Heart right ventricle (tissue), 16 donors: ENCODE results near the gene NUDT17. TPM values are rescaled to one million over a fixed set of nuclear protein-coding genes. Genes with fewer than 3 reads are reported as not detected.

Experiments used
- ATAC-seq, 8 donors: fragments of 200-7000 bp; cut with Tn5 transposase; one replicate each; pipeline ENCODE4 v1.9.1; 2020; ENCODE audit warnings: mild to moderate bottlenecking in 8 of 8, moderate library complexity in 8 of 8, moderate number of reproducible peaks in 1 of 8
- DNase-seq, 2 donors: peaks; one replicate each; pipeline ENCODE4 v3.0.0-alpha.2; 2020
- H3K27ac ChIP-seq, 10 donors: fragments of 200-600 bp; sonication (generic) in 2 of 10; one replicate each; pipeline versions ENCODE4 v1.5.0 to v1.8.0; 2020 to 2022; ENCODE audit warnings: mild to moderate bottlenecking in 3 of 10
- H3K27me3 ChIP-seq, 7 donors: fragments of 200-600 bp; one replicate each; pipeline ENCODE4 v1.8.0; 2021 to 2022; ENCODE audit warnings: mild to moderate bottlenecking in 2 of 7
- H3K36me3 ChIP-seq, 9 donors: fragments of 200-600 bp; sonication (generic) in 1 of 9; one replicate each; pipeline versions ENCODE4 v1.5.0 to v1.8.0; 2020 to 2022; ENCODE audit warnings: mild to moderate bottlenecking in 2 of 9
- H3K4me1 ChIP-seq, 9 donors: fragments of 200-600 bp; sonication (generic) in 1 of 9; one replicate each; pipeline versions ENCODE4 v1.5.0 to v1.8.0; 2020 to 2022; ENCODE audit warnings: mild to moderate bottlenecking in 4 of 9
- H3K4me3 ChIP-seq, 10 donors: fragments of 200-600 bp; sonication (generic) in 2 of 10; one replicate each; pipeline versions ENCODE4 v1.5.0 to v1.8.0; 2020 to 2022; ENCODE audit warnings: mild to moderate bottlenecking in 7 of 10, moderate library complexity in 2 of 10
- H3K9me3 ChIP-seq, 11 donors: fragments of 200-600 bp in 10 of 11; sonication (generic) in 2 of 11; one replicate each; pipeline versions ENCODE4 v1.5.0 to v1.8.0; 2013 to 2022; ENCODE audit warnings: mild to moderate bottlenecking in 2 of 11, control low read depth in 1 of 11, moderate library complexity in 1 of 11
- CTCF ChIP-seq, 9 donors: fragments of 200-600 bp; sonication (generic) in 2 of 9; IDR thresholded peaks; one replicate each; pipeline versions ENCODE4 v1.5.0 to v1.8.0; 2021 to 2022; ENCODE audit warnings: antibody characterized with exemption in 9 of 9, mild to moderate bottlenecking in 5 of 9, moderate library complexity in 1 of 9
- whole genome bisulfite sequencing, 2 donors: extraction: QIAGEN DNeasy Blood & Tissue Kit; methylation state at CpG; one replicate each; pipeline ENCODE4 v1.1.7; 2013; ENCODE audit warnings: inconsistent platforms in 1 of 2; 5-methylcytosine and 5-hydroxymethylcytosine counted together
- intact Hi-C, 10 donors: fragments of 100-400 bp; cut with DNase I; formaldehyde crosslinking; loops; one replicate each; pipeline versions ENCODE4 v1.11.1 to v1.14.2; 2022
- microRNA-seq, 2 donors: library from miRNA; unstranded; fragments of <30 nt; microRNA quantifications; one replicate each; pipeline ENCODE4 v1.2.0, GENCODE V29; 2021
- polyA plus RNA-seq, 2 donors: library from polyadenylated mRNA; stranded (reverse); fragments of 200-250 nt; gene quantifications; one replicate each; pipeline ENCODE4 v1.2.3, GENCODE V29; 2013
- total RNA-seq, 10 donors: library from RNA; stranded (reverse); fragmentation: NEBNext Ultra II Directional in 3 of 10; extraction: Animal tissue kit (Norgen Biotek cat#: 25700) in 3 of 10; gene quantifications; one replicate each; pipeline versions ENCODE4 v1.2.1 to v1.2.4, GENCODE V29; 2021 to 2023
- donor health status: Arrhythmogenic right ventricular cardiomyopathy.
- donor health status: ischemic (EF 13 %, LVEDD 7.1; RV severe dilation, severe dysfunction).
- donor health status: healthy with polysubstance abuse.
- donor health status: DM: no; HTN: yes; CAD: no.
- donor health status: DM: no; HTN: no; CAD: no.
- donor health status: ischemic (EF 25% LVEDD 6.9; RV normal size, moderate dysfunction).
- donor health status: ischemic (EF 25% LVEDD 5.7; RV mildly dilated, moderate dysfunction).
- donor health status: healthy.
- donor health status: DM: yes; HTN: yes; CAD: no.
- donor health status: Ischemic cardiomyopathy.
- donor health status: ischemic (EF 35%, LVEDD 5.7; RV mildly dilated, moderate dysfunction).
- donor health status: nonischemic (EF 11% LVEDD 7.7; RV severe dilation, severe dysfunction).
- donor health status: DM: yes; HTN: yes; CAD: no.
- donor health status: PGD.
- donor health status: ischemic (EF 29% LVEDD 5.4; RV normal size, mild dysfunction).
- donor health status: nonischemic (EF 23%, LVEDD 6.1; RV moderate dilation, normal function).

Gene NUDT17
- total and polyA plus RNA-seq, 12 donors = 0.75 to 4.9 (median 3.6) TPM

- ATAC-seq (no peak), DNase-seq (no peak)
- intact Hi-C loops = loop anchor here in 8 of 10 donors (2.0 to 10.0 kb wide), 4 partner anchors 35 to 121 kb away; partner anchors contain the start of gene PIAS3 (in 2 of the 8)
- no peak for TF ChIP-seq CTCF (IDR thresholded peaks at IDR 0.05)
- 90 to 91% methylated on average over 7 of the region's 7 CpGs for WGBS, 2 donors
- H3K27me3 ChIP-seq = no peaks in the 10 kb centered on the region
- no peak overlapping the region for H3K4me3 ChIP-seq
- H3K27ac ChIP-seq = peak overlapping the region in 8 of 10 donors; percentile 67 to 93 (median 84)
- no peaks in the 10 kb centered on the region for H3K9me3 ChIP-seq
- peaks cover 15 to 40% (median 28%) of the 10 kb centered on the region in 9 donors for H3K4me1 ChIP-seq
- H3K36me3 ChIP-seq = no peaks in the 10 kb centered on the region
Observed at GRCh38 chr1:145893306-145894055, 48.1 kb downstream of the NUDT17 start.

DNA sequence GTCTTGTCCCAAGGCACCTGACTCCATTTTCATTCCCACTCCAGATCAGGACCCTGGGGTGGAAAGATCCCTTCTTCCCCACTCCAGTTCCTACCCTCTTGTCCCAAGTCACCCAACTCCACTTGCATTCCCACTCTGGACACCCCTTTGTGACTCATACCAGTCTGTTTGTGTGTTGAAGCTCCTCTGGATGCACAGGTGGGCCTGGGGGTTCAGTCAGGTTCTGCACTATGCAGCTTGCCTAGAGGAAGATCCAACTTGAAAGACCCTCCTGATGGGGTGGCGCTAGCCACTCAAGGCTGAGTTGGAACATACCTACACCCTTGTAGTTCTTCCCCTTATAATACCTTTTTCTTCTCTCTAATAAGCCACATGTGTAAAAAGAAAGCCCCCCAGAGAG lies 50.0 kb downstream of the NUDT17 start:
- ATAC-seq (no peak), DNase-seq (no peak)
- intact Hi-C loops = loop anchor here in 5 of 10 donors (10.0 kb wide), 1 partner anchor 119 kb away; no protein-coding TSS in a partner anchor
- no peak for TF ChIP-seq CTCF (IDR thresholded peaks at IDR 0.05)
- Histone ChIP-seq H3K4me1 (peaks cover 15 to 31% (median 28%) of the 10 kb centered on the region in 9 donors), H3K36me3 (no peaks in the 10 kb centered on the region), H3K9me3 (no peaks in the 10 kb centered on the region), H3K27ac (no peak overlapping the region), H3K4me3 (no peak overlapping the region), H3K27me3 (no peaks in the 10 kb centered on the region)
- WGBS, 2 donors = 100% methylated on average over 1 of the region's 1 CpG

GRCh38 chr1:145897969-145898368 lies 52.5 kb downstream of the NUDT17 start:
- Histone ChIP-seq H3K27ac (no peak overlapping the region), H3K36me3 (peaks cover 0 to 11% (median 0%) of the 10 kb centered on the region in 9 donors), H3K4me1 (peaks cover 0 to 6% (median 3%) of the 10 kb centered on the region in 9 donors), H3K27me3 (no peaks in the 10 kb centered on the region), H3K4me3 (no peak overlapping the region), H3K9me3 (no peaks in the 10 kb centered on the region)
- intact Hi-C loops = loop anchor here in 5 of 10 donors (10.0 kb wide), 1 partner anchor 117 kb away; no protein-coding TSS in a partner anchor
- ATAC-seq = no peak
- no peak for DNase-seq
- no peak for TF ChIP-seq CTCF (IDR thresholded peaks at IDR 0.05)
- WGBS, 2 donors = 82 to 91% methylated on average over 1 of the region's 1 CpG

Small RNA genes within 50 kb of the gene (microRNA-seq; reads per million reads assigned to microRNA genes)
- 0 reads per million in 2 donors for gene MIR6736

Other genes with a start within 250 kb of the NUDT17 start
- 10 to 100 TPM in 4 of 10 donors, 1 to 10 TPM in 6; 6.9 to 13.5 (median 9.3) TPM for gene GPR89A, start 237.6 kb upstream of the NUDT17 start, total RNA-seq
- 10 to 100 TPM in 1 of 2 donors, 1 to 10 TPM in 1; 7.3 to 14.5 TPM for gene GPR89A, start 237.6 kb upstream of the NUDT17 start, polyA plus RNA-seq
- 1 to 10 TPM in 1 of 10 donors, under 1 TPM in 2, not detected in 7; 0.44 to 2.0 (median 0.47) TPM for gene PDZK1, start 138.3 kb upstream of the NUDT17 start, total RNA-seq
- gene PDZK1, start 138.3 kb upstream of the NUDT17 start, polyA plus RNA-seq = under 1 TPM; 0.17 to 0.44 TPM
- gene CD160, start 126.1 kb upstream of the NUDT17 start, total RNA-seq = under 1 TPM in 2 of 10 donors, not detected in 8; 0.18 to 0.58 TPM
- under 1 TPM in 1 of 2 donors, not detected in 1; 0.03 TPM for gene CD160, start 126.1 kb upstream of the NUDT17 start, polyA plus RNA-seq
- 10 to 100 TPM; 39.2 to 99.0 (median 56.3) TPM for gene RNF115, start 21.5 kb upstream of the NUDT17 start, total RNA-seq
- gene RNF115, start 21.5 kb upstream of the NUDT17 start, polyA plus RNA-seq = 10 to 100 TPM; 12.8 to 25.2 TPM
- gene POLR3C, start 21.4 kb upstream of the NUDT17 start, total RNA-seq = 10 to 100 TPM; 11.8 to 18.1 (median 16.1) TPM
- gene POLR3C, start 21.4 kb upstream of the NUDT17 start, polyA plus RNA-seq = 10 to 100 TPM in 1 of 2 donors, 1 to 10 TPM in 1; 8.0 to 11.3 TPM
- 10 to 100 TPM; 12.6 to 21.0 (median 15.0) TPM for gene PIAS3, start 13.5 kb downstream of the NUDT17 start, total RNA-seq
- 10 to 100 TPM; 19.9 to 28.7 TPM for gene PIAS3, start 13.5 kb downstream of the NUDT17 start, polyA plus RNA-seq
- 1 to 10 TPM in 1 of 10 donors, under 1 TPM in 9; 0.28 to 1.2 (median 0.56) TPM for gene ANKRD35, start 40.2 kb downstream of the NUDT17 start, total RNA-seq
- gene ANKRD35, start 40.2 kb downstream of the NUDT17 start, polyA plus RNA-seq = 1 to 10 TPM in 1 of 2 donors, under 1 TPM in 1; 0.80 to 2.1 TPM
- gene ITGA10, start 64.4 kb downstream of the NUDT17 start, total RNA-seq = 1 to 10 TPM; 1.1 to 3.2 (median 1.6) TPM
- gene ITGA10, start 64.4 kb downstream of the NUDT17 start, polyA plus RNA-seq = 1 to 10 TPM; 1.9 to 4.2 TPM
- gene PEX11B, start 73.1 kb downstream of the NUDT17 start, total RNA-seq = 10 to 100 TPM; 20.4 to 26.3 (median 23.0) TPM
- 10 to 100 TPM; 17.7 to 24.5 TPM for gene PEX11B, start 73.1 kb downstream of the NUDT17 start, polyA plus RNA-seq
- 10 to 100 TPM; 55.5 to 90.5 (median 67.4) TPM for gene RBM8A, start 81.9 kb downstream of the NUDT17 start, total RNA-seq
- 100 to 1,000 TPM in 1 of 2 donors, 10 to 100 TPM in 1; 34.5 to 151 TPM for gene RBM8A, start 81.9 kb downstream of the NUDT17 start, polyA plus RNA-seq
- 10 to 100 TPM; 21.2 to 30.0 (median 24.5) TPM for gene LIX1L, start 112.4 kb downstream of the NUDT17 start, total RNA-seq
- gene LIX1L, start 112.4 kb downstream of the NUDT17 start, polyA plus RNA-seq = 1 to 10 TPM; 7.1 to 9.4 TPM
- gene ANKRD34A, start 118.9 kb downstream of the NUDT17 start, total RNA-seq = 1 to 10 TPM in 6 of 10 donors, under 1 TPM in 4; 0.66 to 1.5 (median 1.0) TPM
- 1 to 10 TPM in 1 of 2 donors, under 1 TPM in 1; 0.88 to 1.7 TPM for gene ANKRD34A, start 118.9 kb downstream of the NUDT17 start, polyA plus RNA-seq
- 10 to 100 TPM; 30.9 to 44.7 (median 38.5) TPM for gene POLR3GL, start 119.1 kb downstream of the NUDT17 start, total RNA-seq
- 10 to 100 TPM; 44.2 to 64.5 TPM for gene POLR3GL, start 119.1 kb downstream of the NUDT17 start, polyA plus RNA-seq
- gene TXNIP, start 150.9 kb downstream of the NUDT17 start, total RNA-seq = 1,000 to 10,000 TPM in 2 of 10 donors, 100 to 1,000 TPM in 8; 544 to 1,142 (median 777) TPM
- 100 to 1,000 TPM; 231 to 681 TPM for gene TXNIP, start 150.9 kb downstream of the NUDT17 start, polyA plus RNA-seq
- gene HJV, start 176.1 kb downstream of the NUDT17 start, total RNA-seq = 100 to 1,000 TPM in 1 of 10 donors, 10 to 100 TPM in 9; 26.8 to 115 (median 76.5) TPM
- gene HJV, start 176.1 kb downstream of the NUDT17 start, polyA plus RNA-seq = 10 to 100 TPM in 1 of 2 donors, under 1 TPM in 1; 0.52 to 18.8 TPM